H54 (cell line): ENCODE data around the gene CSF3R.

Source experiments
- DNase-seq: peaks from one replicate; pipeline ENCODE4 v3.0.0; 2011; ENCODE audit warnings: low spot score, mixed read lengths; ENCODE audit not compliant: insufficient read length
- FAIRE-seq: peaks from 3 replicates; lab custom pipeline; 2011; peaks lifted over from hg19 to GRCh38; lab: Jason Lieb, UNC
- POLR2A ChIP-seq: IDR thresholded peaks from 2 replicates; pipeline ENCODE4 v1.6.1; 2011; ENCODE audit warnings: low read depth, mild to moderate bottlenecking, low read length

CSF3R gene

GRCh38 chr1:36420836-36421317, 61.8 kb downstream of the CSF3R start:
- DNase-seq (peak; percentile 63), FAIRE-seq (peak; percentile 75)
- no peak for TF ChIP-seq POLR2A

DNA sequence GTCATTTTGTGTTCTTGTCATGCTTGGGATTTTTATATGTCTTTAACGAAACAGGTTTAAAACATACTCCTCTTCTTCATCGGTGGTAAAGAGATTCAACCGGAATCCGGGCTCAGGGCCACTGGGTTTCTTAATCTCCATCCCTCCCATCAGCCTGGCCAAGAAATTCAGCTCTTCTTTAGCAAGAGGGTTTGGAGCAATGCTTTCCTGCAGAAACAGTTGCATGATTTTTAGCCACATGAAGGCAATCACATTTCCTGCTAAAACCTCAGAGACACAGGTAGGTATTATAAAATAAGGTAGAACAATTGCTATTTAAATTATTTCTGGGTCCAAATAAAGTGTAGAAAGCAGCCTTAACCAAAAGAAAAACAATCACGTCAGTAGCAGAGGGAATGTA, 62.3 kb downstream of the CSF3R start:
- DNase-seq: no peak
- no peak for FAIRE-seq
- TF ChIP-seq POLR2A: no peak

- DNase-seq (no peak), FAIRE-seq (no peak)
- no peak for TF ChIP-seq POLR2A
Observed at GRCh38 chr1:36419569-36419968, 63.1 kb downstream of the CSF3R start.

DNA sequence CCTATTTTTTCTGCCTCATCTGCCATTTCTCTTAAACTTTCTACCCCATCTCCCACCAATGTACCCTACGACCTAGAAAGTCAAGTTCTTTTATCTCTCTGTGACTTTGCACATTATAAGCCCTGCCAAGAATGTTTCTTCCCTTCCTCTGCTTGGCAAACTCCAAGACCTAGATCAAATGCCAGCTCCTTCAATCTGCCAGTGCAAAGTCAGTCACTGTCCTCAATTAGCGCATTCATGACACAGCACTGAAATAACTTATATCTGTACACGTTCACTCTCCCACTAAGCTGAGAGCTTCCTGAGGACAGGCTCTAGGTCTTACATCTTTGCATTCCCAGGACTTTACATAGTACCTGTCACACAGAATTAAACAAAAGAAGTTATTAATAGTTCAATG, 63.6 kb downstream of the CSF3R start:
- TF ChIP-seq POLR2A: no peak
- FAIRE-seq: no peak
- DNase-seq: no peak

DNA sequence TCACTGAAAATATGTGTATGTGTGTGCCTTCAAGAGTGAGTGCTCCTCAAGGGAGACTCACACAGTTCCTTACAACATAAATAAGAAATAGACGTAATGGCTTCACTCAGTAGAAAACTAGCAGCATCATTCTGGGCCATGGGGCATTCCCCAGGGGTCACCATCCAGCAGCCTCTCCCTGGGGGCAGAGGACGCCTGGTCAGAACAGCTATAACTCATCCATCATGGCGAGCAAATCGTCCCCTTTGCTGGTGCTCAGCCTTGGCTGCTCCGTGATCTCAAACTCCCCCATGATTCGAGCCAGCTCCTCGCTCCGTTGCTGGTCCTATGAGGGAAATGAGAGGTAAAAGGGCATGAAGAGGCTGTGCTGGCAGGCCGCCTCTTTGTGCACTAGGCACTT, 64.8 kb downstream of the CSF3R start:
- no peak for FAIRE-seq
- TF ChIP-seq POLR2A: no peak

More for the DNA sequence above, 64.8 kb downstream of the CSF3R start:
- DNase-seq: no peak
